WTC11 (cell line): Measurements from ENCODE around the gene MCM10. TPM values are rescaled to one million over a fixed set of nuclear protein-coding genes. Genes with fewer than 3 reads are reported as not detected.

Experiments used
- CREM ChIP-seq: sonication (generic); formaldehyde crosslinking; IDR thresholded peaks from 2 replicates; pipeline ENCODE4 v1.8.1; 2022; ENCODE audit warnings: mild to moderate bottlenecking, missing genetic modification reagents, moderate library complexity
- FOXJ3 ChIP-seq: sonication (generic); formaldehyde crosslinking; IDR thresholded peaks from 2 replicates; pipeline ENCODE4 v1.9.0; 2021; ENCODE audit warnings: missing genetic modification reagents, mild to moderate bottlenecking, borderline replicate concordance
- GRHL2 ChIP-seq: fragments of 250-450 bp; sonication (Bioruptor Pico); IDR thresholded peaks from 2 replicates; pipeline ENCODE4 v1.8.0; 2022; ENCODE audit warnings: mild to moderate bottlenecking, moderate library complexity; ENCODE audit not compliant: insufficient replicate concordance, severe bottlenecking
- GTF2I ChIP-seq: fragments of 250-450 bp; sonication (Bioruptor Pico); conservative IDR thresholded peaks from 2 replicates; pipeline ENCODE4 v1.4.0; 2021; ENCODE audit warnings: mild to moderate bottlenecking
- NFE2L1 ChIP-seq: sonication (generic); formaldehyde crosslinking; IDR thresholded peaks from 2 replicates; pipeline ENCODE4 v1.8.1; 2023; ENCODE audit warnings: missing genetic modification reagents
- NR2C2 ChIP-seq: sonication (generic); formaldehyde crosslinking; IDR thresholded peaks from 2 replicates; pipeline ENCODE4 v1.8.0; 2022; ENCODE audit warnings: mild to moderate bottlenecking, missing genetic modification reagents
- PRRX2 ChIP-seq: fragments of 250-450 bp; sonication (Bioruptor Pico); IDR thresholded peaks from 2 replicates; pipeline ENCODE4 v1.8.0; 2021; ENCODE audit warnings: mild to moderate bottlenecking
- SMAD4 ChIP-seq: sonication (generic); formaldehyde crosslinking; IDR thresholded peaks from 2 replicates; pipeline ENCODE4 v1.8.0; 2022; ENCODE audit warnings: mild to moderate bottlenecking, missing genetic modification reagents
- ZNF121 ChIP-seq: sonication (generic); formaldehyde crosslinking; IDR thresholded peaks from 2 replicates; pipeline ENCODE4 v1.8.0; 2023; ENCODE audit warnings: missing genetic modification reagents
- ZNF219 ChIP-seq: sonication (generic); formaldehyde crosslinking; IDR thresholded peaks from 2 replicates; pipeline ENCODE4 v1.8.0; 2023; ENCODE audit warnings: missing genetic modification reagents, mild to moderate bottlenecking, borderline replicate concordance
- ZNF396 ChIP-seq: fragments of 250-450 bp; sonication (Bioruptor Pico); IDR thresholded peaks from 2 replicates; pipeline ENCODE4 v1.8.0; 2021; ENCODE audit warnings: mild to moderate bottlenecking, moderate library complexity, borderline replicate concordance
- ZNF416 ChIP-seq: fragments of 250-450 bp; sonication (Bioruptor Pico); IDR thresholded peaks from 2 replicates; pipeline ENCODE4 v1.9.0; 2021; ENCODE audit warnings: mild to moderate bottlenecking, inconsistent platforms
- ZNF671 ChIP-seq: fragments of 250-450 bp; sonication (Bioruptor Pico); IDR thresholded peaks from 2 replicates; pipeline ENCODE4 v1.8.0; 2021; ENCODE audit warnings: mild to moderate bottlenecking
- total RNA-seq: library from RNA; stranded (reverse); gene quantifications from 3 replicates; pipeline ENCODE4 v1.2.3, GENCODE V29; 2021
- TF ChIP-seq, protein P1 (sequence below): sonication (generic); formaldehyde crosslinking; IDR thresholded peaks from 2 replicates; pipeline ENCODE4 v1.8.0; 2022; ENCODE audit warnings: missing genetic modification reagents
- TF ChIP-seq, protein P2 (sequence below): sonication (generic); formaldehyde crosslinking; IDR thresholded peaks from 2 replicates; pipeline ENCODE4 v1.8.1; 2022; ENCODE audit warnings: missing genetic modification reagents, borderline replicate concordance
- TF ChIP-seq, protein P3 (sequence below): fragments of 250-450 bp; sonication (Bioruptor Pico); IDR thresholded peaks from 2 replicates; pipeline ENCODE4 v2.1.2; 2022; ENCODE audit warnings: mild to moderate bottlenecking, moderate library complexity
- TF ChIP-seq, protein P4 (sequence below): fragments of 250-450 bp; sonication (Bioruptor Pico); IDR thresholded peaks from 2 replicates; pipeline ENCODE4 v1.9.0; 2021; ENCODE audit warnings: mild to moderate bottlenecking, borderline replicate concordance
- TF ChIP-seq, protein P5 (sequence below): sonication (generic); formaldehyde crosslinking; IDR thresholded peaks from 2 replicates; pipeline ENCODE4 v1.8.0; 2022; ENCODE audit warnings: mild to moderate bottlenecking, missing genetic modification reagents
- TF ChIP-seq, protein P6 (sequence below): sonication (generic); formaldehyde crosslinking; IDR thresholded peaks from 2 replicates; pipeline ENCODE4 v1.8.1; 2023; ENCODE audit warnings: mild to moderate bottlenecking, missing genetic modification reagents
- TF ChIP-seq, protein P7 (sequence below): sonication (generic); formaldehyde crosslinking; IDR thresholded peaks from 2 replicates; pipeline ENCODE4 v1.8.0; 2023; ENCODE audit warnings: missing genetic modification reagents, mild to moderate bottlenecking, borderline replicate concordance

MCM10 gene
- total RNA-seq, 1 experiment from 2014 or later: 44.3 TPM

DNA sequence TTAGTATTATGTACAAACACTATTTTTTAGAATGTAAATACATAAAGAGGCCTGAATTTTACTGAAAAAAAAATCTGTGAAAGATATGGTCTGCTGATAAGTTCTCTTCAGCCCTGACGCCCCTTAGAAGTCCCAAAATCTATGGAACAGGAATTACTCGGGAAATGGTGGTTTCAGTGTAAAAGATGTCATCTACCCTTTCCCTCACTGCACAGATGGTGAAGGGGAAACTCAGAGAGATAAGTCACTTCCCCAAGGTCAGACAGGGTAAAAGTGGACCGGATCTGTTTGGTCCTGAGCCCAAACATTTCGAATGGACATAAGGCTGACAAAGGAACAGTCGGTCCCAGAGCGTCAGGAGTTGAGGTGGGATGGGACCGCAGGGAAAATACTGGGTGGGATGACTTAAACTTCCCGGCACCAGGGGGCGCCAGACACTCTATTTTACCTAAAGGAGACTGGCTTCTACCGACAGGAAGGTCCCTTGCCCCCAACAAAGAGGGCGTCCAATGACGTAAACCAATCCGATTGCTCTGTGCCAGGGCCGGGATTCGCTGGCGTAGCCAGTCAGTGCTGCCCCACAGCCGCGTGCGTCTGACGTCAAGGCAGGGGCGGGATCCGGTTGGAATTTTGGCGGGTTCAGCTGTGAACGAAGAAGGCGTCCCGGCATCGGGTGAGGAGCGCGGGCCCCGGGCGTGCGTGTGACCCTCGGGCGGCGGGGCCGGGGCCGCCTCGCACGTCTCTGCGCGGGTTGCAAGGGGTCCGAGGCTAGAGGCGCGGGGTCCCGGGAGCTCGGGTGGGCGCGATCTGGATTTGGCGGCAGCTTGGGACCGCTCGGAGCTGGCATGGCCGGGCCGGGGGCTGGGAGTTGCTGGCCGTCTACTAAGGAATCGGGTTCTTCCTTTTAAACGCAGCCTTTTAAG, at the start of gene MCM10 (continued):
- TF ChIP-seq, protein P1, sequence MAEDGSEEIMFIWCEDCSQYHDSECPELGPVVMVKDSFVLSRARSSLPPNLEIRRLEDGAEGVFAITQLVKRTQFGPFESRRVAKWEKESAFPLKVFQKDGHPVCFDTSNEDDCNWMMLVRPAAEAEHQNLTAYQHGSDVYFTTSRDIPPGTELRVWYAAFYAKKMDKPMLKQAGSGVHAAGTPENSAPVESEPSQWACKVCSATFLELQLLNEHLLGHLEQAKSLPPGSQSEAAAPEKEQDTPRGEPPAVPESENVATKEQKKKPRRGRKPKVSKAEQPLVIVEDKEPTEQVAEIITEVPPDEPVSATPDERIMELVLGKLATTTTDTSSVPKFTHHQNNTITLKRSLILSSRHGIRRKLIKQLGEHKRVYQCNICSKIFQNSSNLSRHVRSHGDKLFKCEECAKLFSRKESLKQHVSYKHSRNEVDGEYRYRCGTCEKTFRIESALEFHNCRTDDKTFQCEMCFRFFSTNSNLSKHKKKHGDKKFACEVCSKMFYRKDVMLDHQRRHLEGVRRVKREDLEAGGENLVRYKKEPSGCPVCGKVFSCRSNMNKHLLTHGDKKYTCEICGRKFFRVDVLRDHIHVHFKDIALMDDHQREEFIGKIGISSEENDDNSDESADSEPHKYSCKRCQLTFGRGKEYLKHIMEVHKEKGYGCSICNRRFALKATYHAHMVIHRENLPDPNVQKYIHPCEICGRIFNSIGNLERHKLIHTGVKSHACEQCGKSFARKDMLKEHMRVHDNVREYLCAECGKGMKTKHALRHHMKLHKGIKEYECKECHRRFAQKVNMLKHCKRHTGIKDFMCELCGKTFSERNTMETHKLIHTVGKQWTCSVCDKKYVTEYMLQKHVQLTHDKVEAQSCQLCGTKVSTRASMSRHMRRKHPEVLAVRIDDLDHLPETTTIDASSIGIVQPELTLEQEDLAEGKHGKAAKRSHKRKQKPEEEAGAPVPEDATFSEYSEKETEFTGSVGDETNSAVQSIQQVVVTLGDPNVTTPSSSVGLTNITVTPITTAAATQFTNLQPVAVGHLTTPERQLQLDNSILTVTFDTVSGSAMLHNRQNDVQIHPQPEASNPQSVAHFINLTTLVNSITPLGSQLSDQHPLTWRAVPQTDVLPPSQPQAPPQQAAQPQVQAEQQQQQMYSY: no peak
- TF ChIP-seq GRHL2 (CRISPR knock-in tag): no peak
- TF ChIP-seq, protein P2, sequence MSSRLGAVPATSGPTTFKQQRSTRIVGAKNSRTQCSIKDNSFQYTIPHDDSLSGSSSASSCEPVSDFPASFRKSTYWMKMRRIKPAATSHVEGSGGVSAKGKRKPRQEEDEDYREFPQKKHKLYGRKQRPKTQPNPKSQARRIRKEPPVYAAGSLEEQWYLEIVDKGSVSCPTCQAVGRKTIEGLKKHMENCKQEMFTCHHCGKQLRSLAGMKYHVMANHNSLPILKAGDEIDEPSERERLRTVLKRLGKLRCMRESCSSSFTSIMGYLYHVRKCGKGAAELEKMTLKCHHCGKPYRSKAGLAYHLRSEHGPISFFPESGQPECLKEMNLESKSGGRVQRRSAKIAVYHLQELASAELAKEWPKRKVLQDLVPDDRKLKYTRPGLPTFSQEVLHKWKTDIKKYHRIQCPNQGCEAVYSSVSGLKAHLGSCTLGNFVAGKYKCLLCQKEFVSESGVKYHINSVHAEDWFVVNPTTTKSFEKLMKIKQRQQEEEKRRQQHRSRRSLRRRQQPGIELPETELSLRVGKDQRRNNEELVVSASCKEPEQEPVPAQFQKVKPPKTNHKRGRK (CRISPR knock-in tag): peak; percentile 42; the same call in 1 of the 2 replicates
- TF ChIP-seq PRRX2 (CRISPR knock-in tag): no peak
- TF ChIP-seq, protein P3, sequence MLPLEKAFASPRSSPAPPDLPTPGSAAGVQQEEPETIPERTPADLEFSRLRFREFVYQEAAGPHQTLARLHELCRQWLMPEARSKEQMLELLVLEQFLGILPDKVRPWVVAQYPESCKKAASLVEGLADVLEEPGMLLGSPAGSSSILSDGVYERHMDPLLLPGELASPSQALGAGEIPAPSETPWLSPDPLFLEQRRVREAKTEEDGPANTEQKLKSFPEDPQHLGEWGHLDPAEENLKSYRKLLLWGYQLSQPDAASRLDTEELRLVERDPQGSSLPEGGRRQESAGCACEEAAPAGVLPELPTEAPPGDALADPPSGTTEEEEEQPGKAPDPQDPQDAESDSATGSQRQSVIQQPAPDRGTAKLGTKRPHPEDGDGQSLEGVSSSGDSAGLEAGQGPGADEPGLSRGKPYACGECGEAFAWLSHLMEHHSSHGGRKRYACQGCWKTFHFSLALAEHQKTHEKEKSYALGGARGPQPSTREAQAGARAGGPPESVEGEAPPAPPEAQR (CRISPR knock-in tag): no peak
- TF ChIP-seq FOXJ3 (CRISPR knock-in tag): no peak
- TF ChIP-seq GTF2I (CRISPR knock-in tag): no peak
- no peak for TF ChIP-seq ZNF219 (CRISPR knock-in tag)
- TF ChIP-seq ZNF121 (CRISPR knock-in tag): no peak
- TF ChIP-seq CREM (CRISPR knock-in tag): peak; percentile 92
- no peak for TF ChIP-seq ZNF416 (CRISPR knock-in tag)
- TF ChIP-seq, protein P4, sequence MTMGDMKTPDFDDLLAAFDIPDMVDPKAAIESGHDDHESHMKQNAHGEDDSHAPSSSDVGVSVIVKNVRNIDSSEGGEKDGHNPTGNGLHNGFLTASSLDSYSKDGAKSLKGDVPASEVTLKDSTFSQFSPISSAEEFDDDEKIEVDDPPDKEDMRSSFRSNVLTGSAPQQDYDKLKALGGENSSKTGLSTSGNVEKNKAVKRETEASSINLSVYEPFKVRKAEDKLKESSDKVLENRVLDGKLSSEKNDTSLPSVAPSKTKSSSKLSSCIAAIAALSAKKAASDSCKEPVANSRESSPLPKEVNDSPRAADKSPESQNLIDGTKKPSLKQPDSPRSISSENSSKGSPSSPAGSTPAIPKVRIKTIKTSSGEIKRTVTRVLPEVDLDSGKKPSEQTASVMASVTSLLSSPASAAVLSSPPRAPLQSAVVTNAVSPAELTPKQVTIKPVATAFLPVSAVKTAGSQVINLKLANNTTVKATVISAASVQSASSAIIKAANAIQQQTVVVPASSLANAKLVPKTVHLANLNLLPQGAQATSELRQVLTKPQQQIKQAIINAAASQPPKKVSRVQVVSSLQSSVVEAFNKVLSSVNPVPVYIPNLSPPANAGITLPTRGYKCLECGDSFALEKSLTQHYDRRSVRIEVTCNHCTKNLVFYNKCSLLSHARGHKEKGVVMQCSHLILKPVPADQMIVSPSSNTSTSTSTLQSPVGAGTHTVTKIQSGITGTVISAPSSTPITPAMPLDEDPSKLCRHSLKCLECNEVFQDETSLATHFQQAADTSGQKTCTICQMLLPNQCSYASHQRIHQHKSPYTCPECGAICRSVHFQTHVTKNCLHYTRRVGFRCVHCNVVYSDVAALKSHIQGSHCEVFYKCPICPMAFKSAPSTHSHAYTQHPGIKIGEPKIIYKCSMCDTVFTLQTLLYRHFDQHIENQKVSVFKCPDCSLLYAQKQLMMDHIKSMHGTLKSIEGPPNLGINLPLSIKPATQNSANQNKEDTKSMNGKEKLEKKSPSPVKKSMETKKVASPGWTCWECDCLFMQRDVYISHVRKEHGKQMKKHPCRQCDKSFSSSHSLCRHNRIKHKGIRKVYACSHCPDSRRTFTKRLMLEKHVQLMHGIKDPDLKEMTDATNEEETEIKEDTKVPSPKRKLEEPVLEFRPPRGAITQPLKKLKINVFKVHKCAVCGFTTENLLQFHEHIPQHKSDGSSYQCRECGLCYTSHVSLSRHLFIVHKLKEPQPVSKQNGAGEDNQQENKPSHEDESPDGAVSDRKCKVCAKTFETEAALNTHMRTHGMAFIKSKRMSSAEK (CRISPR knock-in tag): no peak
- TF ChIP-seq ZNF671: no peak
- TF ChIP-seq, protein P5, sequence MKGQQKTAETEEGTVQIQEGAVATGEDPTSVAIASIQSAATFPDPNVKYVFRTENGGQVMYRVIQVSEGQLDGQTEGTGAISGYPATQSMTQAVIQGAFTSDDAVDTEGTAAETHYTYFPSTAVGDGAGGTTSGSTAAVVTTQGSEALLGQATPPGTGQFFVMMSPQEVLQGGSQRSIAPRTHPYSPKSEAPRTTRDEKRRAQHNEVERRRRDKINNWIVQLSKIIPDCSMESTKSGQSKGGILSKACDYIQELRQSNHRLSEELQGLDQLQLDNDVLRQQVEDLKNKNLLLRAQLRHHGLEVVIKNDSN (CRISPR knock-in tag): 0 out of 2 replicates have a peak, but pooled peaks have one; percentile 32
- TF ChIP-seq ZNF396 (CRISPR knock-in tag): no peak
- TF ChIP-seq SMAD4 (CRISPR knock-in tag): no peak
- TF ChIP-seq, protein P6, sequence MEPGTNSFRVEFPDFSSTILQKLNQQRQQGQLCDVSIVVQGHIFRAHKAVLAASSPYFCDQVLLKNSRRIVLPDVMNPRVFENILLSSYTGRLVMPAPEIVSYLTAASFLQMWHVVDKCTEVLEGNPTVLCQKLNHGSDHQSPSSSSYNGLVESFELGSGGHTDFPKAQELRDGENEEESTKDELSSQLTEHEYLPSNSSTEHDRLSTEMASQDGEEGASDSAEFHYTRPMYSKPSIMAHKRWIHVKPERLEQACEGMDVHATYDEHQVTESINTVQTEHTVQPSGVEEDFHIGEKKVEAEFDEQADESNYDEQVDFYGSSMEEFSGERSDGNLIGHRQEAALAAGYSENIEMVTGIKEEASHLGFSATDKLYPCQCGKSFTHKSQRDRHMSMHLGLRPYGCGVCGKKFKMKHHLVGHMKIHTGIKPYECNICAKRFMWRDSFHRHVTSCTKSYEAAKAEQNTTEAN: peak; percentile 85
- peak; percentile 91; the same call in 1 of the 2 replicates for TF ChIP-seq NFE2L1
- TF ChIP-seq NR2C2: no peak
- TF ChIP-seq, protein P7, sequence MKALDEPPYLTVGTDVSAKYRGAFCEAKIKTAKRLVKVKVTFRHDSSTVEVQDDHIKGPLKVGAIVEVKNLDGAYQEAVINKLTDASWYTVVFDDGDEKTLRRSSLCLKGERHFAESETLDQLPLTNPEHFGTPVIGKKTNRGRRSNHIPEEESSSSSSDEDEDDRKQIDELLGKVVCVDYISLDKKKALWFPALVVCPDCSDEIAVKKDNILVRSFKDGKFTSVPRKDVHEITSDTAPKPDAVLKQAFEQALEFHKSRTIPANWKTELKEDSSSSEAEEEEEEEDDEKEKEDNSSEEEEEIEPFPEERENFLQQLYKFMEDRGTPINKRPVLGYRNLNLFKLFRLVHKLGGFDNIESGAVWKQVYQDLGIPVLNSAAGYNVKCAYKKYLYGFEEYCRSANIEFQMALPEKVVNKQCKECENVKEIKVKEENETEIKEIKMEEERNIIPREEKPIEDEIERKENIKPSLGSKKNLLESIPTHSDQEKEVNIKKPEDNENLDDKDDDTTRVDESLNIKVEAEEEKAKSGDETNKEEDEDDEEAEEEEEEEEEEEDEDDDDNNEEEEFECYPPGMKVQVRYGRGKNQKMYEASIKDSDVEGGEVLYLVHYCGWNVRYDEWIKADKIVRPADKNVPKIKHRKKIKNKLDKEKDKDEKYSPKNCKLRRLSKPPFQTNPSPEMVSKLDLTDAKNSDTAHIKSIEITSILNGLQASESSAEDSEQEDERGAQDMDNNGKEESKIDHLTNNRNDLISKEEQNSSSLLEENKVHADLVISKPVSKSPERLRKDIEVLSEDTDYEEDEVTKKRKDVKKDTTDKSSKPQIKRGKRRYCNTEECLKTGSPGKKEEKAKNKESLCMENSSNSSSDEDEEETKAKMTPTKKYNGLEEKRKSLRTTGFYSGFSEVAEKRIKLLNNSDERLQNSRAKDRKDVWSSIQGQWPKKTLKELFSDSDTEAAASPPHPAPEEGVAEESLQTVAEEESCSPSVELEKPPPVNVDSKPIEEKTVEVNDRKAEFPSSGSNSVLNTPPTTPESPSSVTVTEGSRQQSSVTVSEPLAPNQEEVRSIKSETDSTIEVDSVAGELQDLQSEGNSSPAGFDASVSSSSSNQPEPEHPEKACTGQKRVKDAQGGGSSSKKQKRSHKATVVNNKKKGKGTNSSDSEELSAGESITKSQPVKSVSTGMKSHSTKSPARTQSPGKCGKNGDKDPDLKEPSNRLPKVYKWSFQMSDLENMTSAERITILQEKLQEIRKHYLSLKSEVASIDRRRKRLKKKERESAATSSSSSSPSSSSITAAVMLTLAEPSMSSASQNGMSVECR (CRISPR knock-in tag): peak; percentile 92; the same call in 1 of the 2 replicates
